Esophagus squamous epithelium (tissue), 4 donors: ENCODE measurements around the gene SPAG9.

Source experiments
- POLR2A ChIP-seq, 4 donors: fragments of 450-650 bp; IDR thresholded peaks; one replicate each; pipeline ENCODE4 v1.6.1; 2017; ENCODE audit warnings: antibody characterized with exemption in 4 of 4, mild to moderate bottlenecking in 4 of 4, moderate library complexity in 3 of 4
- TF ChIP-seq, protein P1 (sequence below), 6 experiments: fragments of 450-650 bp in 4 of 6; fragments of 200-600 bp in 2 of 6; sonication (generic) in 2 of 6; IDR thresholded peaks; one replicate each; pipeline ENCODE4 v1.5.1; 2016 to 2019; ENCODE audit warnings: antibody characterized with exemption in 6 of 6, mild to moderate bottlenecking in 4 of 6, moderate library complexity in 4 of 6

DNA sequence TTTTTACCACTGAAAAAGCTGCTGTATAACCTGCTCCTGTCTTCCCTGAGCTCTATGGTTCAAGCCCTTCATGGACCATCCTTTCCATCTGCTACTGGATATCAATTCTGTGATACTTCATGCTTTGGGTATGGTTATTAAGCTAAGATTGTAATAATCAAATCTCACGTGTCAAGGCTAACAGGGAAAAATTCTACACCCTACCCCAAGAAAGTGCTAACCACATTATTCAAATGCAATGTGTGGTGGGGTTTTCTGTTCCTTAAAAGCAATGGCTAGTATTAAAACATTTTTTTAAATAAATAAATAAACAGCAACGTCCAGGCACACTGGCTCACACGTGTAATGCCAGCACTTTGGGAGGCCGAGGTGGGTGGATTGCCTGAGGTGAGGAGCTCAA lies 65.9 kb downstream of the SPAG9 start:
- TF ChIP-seq, protein P1, sequence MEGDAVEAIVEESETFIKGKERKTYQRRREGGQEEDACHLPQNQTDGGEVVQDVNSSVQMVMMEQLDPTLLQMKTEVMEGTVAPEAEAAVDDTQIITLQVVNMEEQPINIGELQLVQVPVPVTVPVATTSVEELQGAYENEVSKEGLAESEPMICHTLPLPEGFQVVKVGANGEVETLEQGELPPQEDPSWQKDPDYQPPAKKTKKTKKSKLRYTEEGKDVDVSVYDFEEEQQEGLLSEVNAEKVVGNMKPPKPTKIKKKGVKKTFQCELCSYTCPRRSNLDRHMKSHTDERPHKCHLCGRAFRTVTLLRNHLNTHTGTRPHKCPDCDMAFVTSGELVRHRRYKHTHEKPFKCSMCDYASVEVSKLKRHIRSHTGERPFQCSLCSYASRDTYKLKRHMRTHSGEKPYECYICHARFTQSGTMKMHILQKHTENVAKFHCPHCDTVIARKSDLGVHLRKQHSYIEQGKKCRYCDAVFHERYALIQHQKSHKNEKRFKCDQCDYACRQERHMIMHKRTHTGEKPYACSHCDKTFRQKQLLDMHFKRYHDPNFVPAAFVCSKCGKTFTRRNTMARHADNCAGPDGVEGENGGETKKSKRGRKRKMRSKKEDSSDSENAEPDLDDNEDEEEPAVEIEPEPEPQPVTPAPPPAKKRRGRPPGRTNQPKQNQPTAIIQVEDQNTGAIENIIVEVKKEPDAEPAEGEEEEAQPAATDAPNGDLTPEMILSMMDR (IDR thresholded peaks at IDR 0.05), result no peak
- TF ChIP-seq POLR2A (IDR thresholded peaks at IDR 0.05), result no peak
